ENCODE data around the gene COMMD9. TPM values are rescaled to one million over a fixed set of nuclear protein-coding genes. Genes with fewer than 3 reads are reported as not detected.

COMMD9 gene
- total RNA-seq, 1 donor from 2014 or later: 66.1 TPM

DNA sequence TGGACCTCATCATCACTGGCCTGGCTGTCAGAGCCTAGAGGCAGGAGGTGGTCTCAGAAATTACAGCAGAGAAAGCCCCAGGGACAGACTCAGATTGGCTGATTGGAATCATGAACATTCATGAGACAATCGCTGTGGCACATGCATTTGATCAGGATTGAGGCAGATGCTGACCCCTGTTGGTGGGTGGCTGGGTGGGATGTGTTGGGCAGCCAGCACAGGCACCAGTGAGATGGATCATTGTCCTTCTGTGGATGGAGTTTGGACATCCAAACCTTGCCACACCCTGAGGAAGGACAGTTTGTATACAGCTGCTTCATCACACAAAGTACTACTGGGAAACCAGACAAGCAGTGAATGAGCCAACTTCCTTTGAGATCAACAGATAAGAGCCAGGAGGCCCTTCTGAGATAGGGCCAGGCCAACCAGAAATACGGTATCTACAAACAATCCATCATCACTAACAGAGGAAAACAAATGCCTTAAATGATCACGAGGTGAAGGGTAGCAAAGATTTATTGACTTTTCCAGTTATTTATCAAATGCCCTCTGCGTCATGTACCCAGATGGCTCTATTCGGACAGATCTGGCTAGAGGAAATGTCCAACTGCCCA is 17.3 kb downstream of the COMMD9 start:
- no peak for DNase-seq (ENCODE audit: low spot score)
- H3K27ac Mint-ChIP-seq (ENCODE audit: unreplicated experiment): no peak overlapping the region
- peaks cover 2% of the 10 kb centered on the region for H3K4me1 Mint-ChIP-seq (ENCODE audit: unreplicated experiment)
- no peaks in the 10 kb centered on the region for H3K9me3 Mint-ChIP-seq (ENCODE audit: unreplicated experiment)
- peaks cover 28% of the 10 kb centered on the region for H3K36me3 Mint-ChIP-seq (ENCODE audit: low read depth, unreplicated experiment)
- H3K27me3 Mint-ChIP-seq (ENCODE audit: unreplicated experiment): peaks cover 1% of the 10 kb centered on the region
- no peak overlapping the region for H3K4me3 Mint-ChIP-seq (ENCODE audit: unreplicated experiment)
- TF ChIP-seq, protein P1, sequence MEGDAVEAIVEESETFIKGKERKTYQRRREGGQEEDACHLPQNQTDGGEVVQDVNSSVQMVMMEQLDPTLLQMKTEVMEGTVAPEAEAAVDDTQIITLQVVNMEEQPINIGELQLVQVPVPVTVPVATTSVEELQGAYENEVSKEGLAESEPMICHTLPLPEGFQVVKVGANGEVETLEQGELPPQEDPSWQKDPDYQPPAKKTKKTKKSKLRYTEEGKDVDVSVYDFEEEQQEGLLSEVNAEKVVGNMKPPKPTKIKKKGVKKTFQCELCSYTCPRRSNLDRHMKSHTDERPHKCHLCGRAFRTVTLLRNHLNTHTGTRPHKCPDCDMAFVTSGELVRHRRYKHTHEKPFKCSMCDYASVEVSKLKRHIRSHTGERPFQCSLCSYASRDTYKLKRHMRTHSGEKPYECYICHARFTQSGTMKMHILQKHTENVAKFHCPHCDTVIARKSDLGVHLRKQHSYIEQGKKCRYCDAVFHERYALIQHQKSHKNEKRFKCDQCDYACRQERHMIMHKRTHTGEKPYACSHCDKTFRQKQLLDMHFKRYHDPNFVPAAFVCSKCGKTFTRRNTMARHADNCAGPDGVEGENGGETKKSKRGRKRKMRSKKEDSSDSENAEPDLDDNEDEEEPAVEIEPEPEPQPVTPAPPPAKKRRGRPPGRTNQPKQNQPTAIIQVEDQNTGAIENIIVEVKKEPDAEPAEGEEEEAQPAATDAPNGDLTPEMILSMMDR (IDR thresholded peaks at IDR 0.05; ENCODE audit: unreplicated experiment): no peak

DNA sequence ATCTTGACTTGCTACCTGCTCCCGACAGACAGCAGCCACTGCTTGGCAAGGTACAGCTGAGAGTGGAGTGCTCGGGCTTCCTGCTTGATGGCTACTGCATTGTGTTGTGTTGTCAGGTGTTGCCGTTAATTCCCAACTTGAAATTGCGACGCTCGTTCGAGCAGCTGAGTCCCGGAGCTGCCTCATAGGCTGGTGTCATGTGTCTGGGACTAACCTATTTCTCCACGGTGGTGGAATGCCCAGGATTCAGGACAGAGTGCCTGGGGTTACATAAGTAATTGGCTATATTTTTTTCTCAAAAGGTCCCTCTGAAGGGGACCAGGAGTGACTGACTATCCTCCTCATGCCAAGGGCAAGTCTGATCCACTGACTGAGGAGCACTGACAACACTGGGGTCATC is 18.5 kb downstream of the COMMD9 start:
- H3K27ac Mint-ChIP-seq (ENCODE audit: unreplicated experiment): no peak overlapping the region
- H3K9me3 Mint-ChIP-seq (ENCODE audit: unreplicated experiment): no peaks in the 10 kb centered on the region
- DNase-seq (ENCODE audit: low spot score): no peak
- no peak overlapping the region for H3K4me3 Mint-ChIP-seq (ENCODE audit: unreplicated experiment)
- H3K36me3 Mint-ChIP-seq (ENCODE audit: low read depth, unreplicated experiment): peaks cover 28% of the 10 kb centered on the region
- TF ChIP-seq, protein P1 (IDR thresholded peaks at IDR 0.05; ENCODE audit: unreplicated experiment): no peak
- peaks cover 6% of the 10 kb centered on the region for H3K27me3 Mint-ChIP-seq (ENCODE audit: unreplicated experiment)
- no peaks in the 10 kb centered on the region for H3K4me1 Mint-ChIP-seq (ENCODE audit: unreplicated experiment)

DNA sequence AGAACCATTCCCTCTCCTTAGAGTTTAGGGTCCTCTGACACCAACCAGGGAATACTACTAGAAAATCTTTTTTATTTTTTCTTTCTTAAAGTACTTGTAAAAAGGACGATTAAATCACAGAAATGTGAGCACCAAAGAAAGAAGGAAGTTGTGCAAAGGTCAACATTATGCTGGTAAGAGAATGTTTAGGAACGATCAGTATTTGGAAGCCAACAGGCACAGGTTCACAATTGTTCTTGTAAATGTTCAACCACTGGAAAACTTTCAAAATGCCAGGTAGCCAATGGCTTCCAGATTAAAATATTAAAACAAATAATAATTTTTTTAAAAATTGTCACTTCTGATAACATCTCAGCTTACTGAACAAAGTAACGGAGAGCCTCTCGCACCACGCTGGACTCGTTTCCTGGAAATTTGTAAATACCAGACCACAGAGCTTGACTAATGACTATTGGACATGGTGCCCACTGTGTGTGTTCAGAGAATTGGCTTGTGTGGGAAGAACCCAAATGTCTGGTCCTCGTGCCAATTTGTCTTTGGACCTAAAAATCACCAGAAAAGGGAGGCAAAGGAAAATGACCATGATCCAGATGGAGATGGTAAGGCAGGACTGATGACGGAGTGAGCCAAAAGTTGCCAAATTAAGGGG is 20.8 kb downstream of the COMMD9 start:
- no peak overlapping the region for H3K27ac Mint-ChIP-seq (ENCODE audit: unreplicated experiment)

DNA sequence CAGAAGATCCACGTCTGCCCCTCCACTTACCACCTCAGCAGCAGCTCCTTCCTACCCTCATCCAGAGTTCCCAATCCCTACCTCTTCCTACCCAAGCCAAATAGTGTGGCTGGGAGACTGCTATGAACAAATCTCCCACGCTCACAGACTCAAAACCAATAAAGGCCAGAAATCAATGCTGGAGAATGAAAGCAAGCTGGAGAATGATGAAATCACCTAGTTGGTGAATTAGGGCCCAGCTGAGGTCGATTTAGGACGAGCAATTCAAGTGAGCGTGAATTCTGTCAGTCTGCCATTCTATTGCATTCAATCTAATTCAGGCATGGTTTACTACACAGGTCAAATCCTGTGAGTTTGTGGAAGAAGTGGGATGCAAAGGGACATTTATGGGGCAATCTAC is 22.5 kb downstream of the COMMD9 start:
- Mint-ChIP-seq H3K9me3 (ENCODE audit: unreplicated experiment) (no peaks in the 10 kb centered on the region), H3K4me3 (ENCODE audit: unreplicated experiment) (no peak overlapping the region), H3K27me3 (ENCODE audit: unreplicated experiment) (peaks cover 6% of the 10 kb centered on the region), H3K4me1 (ENCODE audit: unreplicated experiment) (no peaks in the 10 kb centered on the region), H3K27ac (ENCODE audit: unreplicated experiment) (no peak overlapping the region), H3K36me3 (ENCODE audit: low read depth, unreplicated experiment) (peaks cover 7% of the 10 kb centered on the region)
- TF ChIP-seq, protein P1 (IDR thresholded peaks at IDR 0.05; ENCODE audit: unreplicated experiment): no peak
- DNase-seq (ENCODE audit: low spot score): no peak

More for the DNA sequence above, 20.8 kb downstream of the COMMD9 start:
- Mint-ChIP-seq H3K4me3 (ENCODE audit: unreplicated experiment) (no peak overlapping the region), H3K9me3 (ENCODE audit: unreplicated experiment) (no peaks in the 10 kb centered on the region), H3K36me3 (ENCODE audit: low read depth, unreplicated experiment) (peaks cover 21% of the 10 kb centered on the region), H3K27me3 (ENCODE audit: unreplicated experiment) (peaks cover 6% of the 10 kb centered on the region), H3K4me1 (ENCODE audit: unreplicated experiment) (no peaks in the 10 kb centered on the region)
- DNase-seq (ENCODE audit: low spot score): no peak
- TF ChIP-seq, protein P1 (IDR thresholded peaks at IDR 0.05; ENCODE audit: unreplicated experiment): no peak
